Uterus (tissue), 2 donors: ENCODE results near the gene RAMAC.

Source experiments
- CTCF ChIP-seq, 4 experiments: fragments of 200-600 bp in 2 of 4; fragments of 450-650 bp in 2 of 4; sonication (generic) in 2 of 4; IDR thresholded peaks; one replicate each; pipeline ENCODE4 v1.5.1; 2016 to 2019; ENCODE audit warnings: antibody characterized with exemption in 4 of 4, mild to moderate bottlenecking in 2 of 4, moderate library complexity in 1 of 4
- POLR2A ChIP-seq, 2 donors: fragments of 450-650 bp; IDR thresholded peaks; one replicate each; pipeline ENCODE4 v1.6.1; 2016; ENCODE audit warnings: antibody characterized with exemption in 2 of 2, mild to moderate bottlenecking in 1 of 2, moderate library complexity in 1 of 2

GRCh38 chr15:82986442-82986780 is 401 bp downstream of the RAMAC start:
- no peak for TF ChIP-seq CTCF (IDR thresholded peaks at IDR 0.05)
- no peak for TF ChIP-seq POLR2A (IDR thresholded peaks at IDR 0.05)
